SK-N-SH treated with all-trans-retinoic acid at 6 μM for 48 hours (cell line): ENCODE data around the gene GPR68.
"Not testable (repeated sequence)": the region's sequence is repeated elsewhere in the genome, so short reads cannot be mapped to it uniquely, and the experiment has no call there.

Source experiments
- ATAC-seq: fragments of 200-7000 bp; cut with Tn5 transposase; 3 replicates; pipeline ENCODE4 v1.9.1; 2020; ENCODE audit warnings: mild to moderate bottlenecking, moderate library complexity
- ARNTL ChIP-seq: fragments of 450-650 bp; formaldehyde crosslinking; IDR thresholded peaks from 2 replicates; pipeline ENCODE4 v1.5.0; 2020; ENCODE audit warnings: low read depth, mild to moderate bottlenecking, moderate library complexity, borderline replicate concordance
- BACH2 ChIP-seq: fragments of 250-450 bp; sonication (Bioruptor Pico); IDR thresholded peaks from 2 replicates; pipeline ENCODE4 v1.9.0; 2021; ENCODE audit warnings: mild to moderate bottlenecking, borderline replicate concordance
- CREB5 ChIP-seq: fragments of 250-450 bp; sonication (Bioruptor Pico); IDR thresholded peaks from 2 replicates; pipeline ENCODE4 v1.5.1; 2020; ENCODE audit warnings: low read depth, mild to moderate bottlenecking, moderate library complexity
- CSDC2 ChIP-seq: fragments of 250-450 bp; sonication (Bioruptor Pico); IDR thresholded peaks from 2 replicates; pipeline ENCODE4 v1.5.0; 2020; ENCODE audit warnings: mild to moderate bottlenecking, moderate library complexity
- CSRNP3 ChIP-seq: fragments of 250-450 bp; sonication (Bioruptor Pico); IDR thresholded peaks from 2 replicates; pipeline ENCODE4 v1.5.1; 2021; ENCODE audit warnings: mild to moderate bottlenecking, moderate library complexity
- ESRRG ChIP-seq: fragments of 250-450 bp; sonication (Bioruptor Pico); IDR thresholded peaks from 2 replicates; pipeline ENCODE4 v1.6.1; 2021; ENCODE audit warnings: mild to moderate bottlenecking
- ISL1 ChIP-seq: fragments of 250-450 bp; sonication (Bioruptor Pico); IDR thresholded peaks from 2 replicates; pipeline ENCODE4 v2.1.2; 2022; ENCODE audit warnings: mild to moderate bottlenecking, moderate library complexity
- OSR1 ChIP-seq: fragments of 250-450 bp; sonication (Bioruptor Pico); IDR thresholded peaks from 2 replicates; pipeline ENCODE4 v1.8.0; 2022; ENCODE audit warnings: moderate library complexity, mild to moderate bottlenecking, inconsistent platforms
- POU6F1 ChIP-seq: fragments of 250-450 bp; sonication (Bioruptor Pico); IDR thresholded peaks from 2 replicates; pipeline ENCODE4 v1.8.0; 2021; ENCODE audit warnings: low read depth, mild to moderate bottlenecking, moderate library complexity, borderline replicate concordance
- PPARA ChIP-seq: fragments of 250-450 bp; sonication (Bioruptor Pico); IDR thresholded peaks from 2 replicates; pipeline ENCODE4 v1.5.0; 2020; ENCODE audit warnings: mild to moderate bottlenecking, borderline replicate concordance
- RARB ChIP-seq: fragments of 250-450 bp; sonication (Bioruptor Pico); IDR thresholded peaks from 2 replicates; pipeline ENCODE4 v1.8.0; 2021; ENCODE audit warnings: mild to moderate bottlenecking, moderate library complexity
- SNAI2 ChIP-seq: fragments of 250-450 bp; sonication (Bioruptor Pico); IDR thresholded peaks from 2 replicates; pipeline ENCODE4 v1.5.0; 2020; ENCODE audit warnings: mild to moderate bottlenecking, moderate library complexity
- TCF4 ChIP-seq: fragments of 250-450 bp; sonication (Bioruptor Pico); IDR thresholded peaks from 2 replicates; pipeline ENCODE4 v1.8.0; 2021; ENCODE audit warnings: mild to moderate bottlenecking, moderate library complexity, borderline replicate concordance
- TOX ChIP-seq: fragments of 250-450 bp; sonication (Bioruptor Pico); IDR thresholded peaks from 2 replicates; pipeline ENCODE4 v1.8.0; 2021; ENCODE audit warnings: mild to moderate bottlenecking, moderate library complexity, borderline replicate concordance
- ZC3H10 ChIP-seq: fragments of 250-450 bp; sonication (Bioruptor Pico); IDR thresholded peaks from 2 replicates; pipeline ENCODE4 v1.5.1; 2021; ENCODE audit warnings: mild to moderate bottlenecking, moderate library complexity
- ZFP3 ChIP-seq: fragments of 250-450 bp; sonication (Bioruptor Pico); IDR thresholded peaks from 2 replicates; pipeline ENCODE4 v1.5.0; 2020; ENCODE audit warnings: mild to moderate bottlenecking, moderate library complexity
- ZFP30 ChIP-seq: fragments of 450-650 bp; formaldehyde crosslinking; IDR thresholded peaks from 2 replicates; pipeline ENCODE4 v1.5.0; 2022; ENCODE audit warnings: mild to moderate bottlenecking, moderate library complexity
- ZNF565 ChIP-seq: fragments of 450-650 bp; formaldehyde crosslinking; conservative IDR thresholded peaks from 2 replicates; pipeline ENCODE4 v1.5.0; 2020; ENCODE audit warnings: low read depth, mild to moderate bottlenecking, moderate library complexity
- ZNF70 ChIP-seq: fragments of 450-650 bp; formaldehyde crosslinking; IDR thresholded peaks from 2 replicates; pipeline ENCODE4 v1.5.0; 2020; ENCODE audit warnings: mild to moderate bottlenecking, moderate library complexity

The GPR68 gene

GRCh38 chr14:91202234-91202974, 42.1 kb downstream of the GPR68 start:
- no peak for ATAC-seq
- TF ChIP-seq CSRNP3 (CRISPR knock-in tag), result no peak
- no peak for TF ChIP-seq TOX (CRISPR knock-in tag)
- no peak for TF ChIP-seq CSDC2 (CRISPR knock-in tag)
- no peak for TF ChIP-seq ZFP3 (CRISPR knock-in tag)
- TF ChIP-seq CREB5 (CRISPR knock-in tag), result no peak

- ATAC-seq, result not testable (repeated sequence)
These were observed 43.7 kb downstream of the GPR68 start for GRCh38 chr14:91200802-91201201.

- no peak for TF ChIP-seq ZFP3 (CRISPR knock-in tag)
- no peak for TF ChIP-seq BACH2 (CRISPR knock-in tag)
- TF ChIP-seq OSR1 (CRISPR knock-in tag), result no peak
- no peak for TF ChIP-seq RARB (CRISPR knock-in tag)
- TF ChIP-seq ZNF565 (CRISPR knock-in tag), result no peak
- no peak for TF ChIP-seq ARNTL (CRISPR knock-in tag)
- no peak for TF ChIP-seq ZC3H10 (CRISPR knock-in tag)
- TF ChIP-seq SNAI2, result no peak
- TF ChIP-seq TOX (CRISPR knock-in tag), result no peak
- TF ChIP-seq TCF4 (CRISPR knock-in tag), result no peak
- TF ChIP-seq ZNF70 (CRISPR knock-in tag), result no peak
- ATAC-seq, result no peak
These were observed 46.9 kb downstream of the GPR68 start for GRCh38 chr14:91197631-91198030.

- TF ChIP-seq ZFP3 (CRISPR knock-in tag) (no peak), TOX (CRISPR knock-in tag) (no peak), OSR1 (CRISPR knock-in tag) (no peak), CSRNP3 (CRISPR knock-in tag) (no peak), CREB5 (CRISPR knock-in tag) (no peak), ZFP30 (CRISPR knock-in tag) (no peak), ISL1 (no peak), POU6F1 (CRISPR knock-in tag) (no peak), PPARA (CRISPR knock-in tag) (no peak), ESRRG (CRISPR knock-in tag) (no peak), ARNTL (CRISPR knock-in tag) (no peak)
- ATAC-seq, result no peak
These were observed 48.6 kb downstream of the GPR68 start for GRCh38 chr14:91195881-91196280.

- TF ChIP-seq OSR1 (CRISPR knock-in tag) (no peak), ARNTL (CRISPR knock-in tag) (no peak)
- ATAC-seq, result no peak
These were observed 51.4 kb downstream of the GPR68 start for GRCh38 chr14:91193069-91193468.
